PFSK-1 (cell line): ENCODE measurements around the gene NPHP4.

ENCODE experiments used
- FOXP2 ChIP-seq: optimal IDR thresholded peaks from 2 replicates; pipeline ENCODE3; 2011; ENCODE audit warnings: borderline replicate concordance, control low read depth, inconsistent platforms; ENCODE audit not compliant: insufficient read depth; ENCODE audit errors: extremely low read length, extremely low read depth
- POLR2AphosphoS5 ChIP-seq: IDR thresholded peaks from 2 replicates; pipeline ENCODE4 v1.6.1; 2012; ENCODE audit warnings: low read depth, mild to moderate bottlenecking, control low read depth, low read length, moderate library complexity
- SIN3A ChIP-seq: IDR thresholded peaks from 2 replicates; pipeline ENCODE4 v1.6.1; 2012; ENCODE audit warnings: mild to moderate bottlenecking, low read length, moderate library complexity, borderline replicate concordance; ENCODE audit not compliant: insufficient read depth
- TAF1 ChIP-seq: IDR thresholded peaks from 2 replicates; pipeline ENCODE4 v1.6.1; 2012; ENCODE audit warnings: low read length, control low read depth, borderline replicate concordance; ENCODE audit not compliant: insufficient read depth
- TF ChIP-seq, protein P1 (sequence below), 2 experiments: IDR thresholded peaks; 2 replicates each; pipeline versions ENCODE4 v1.6.1 to v1.8.0; 2011 to 2012; ENCODE audit warnings: low read depth in 2 of 2, low read length in 2 of 2, control low read depth in 1 of 2, inconsistent platforms in 1 of 2, mild to moderate bottlenecking in 1 of 2, moderate library complexity in 1 of 2; ENCODE audit not compliant: insufficient read depth in 1 of 2

DNA sequence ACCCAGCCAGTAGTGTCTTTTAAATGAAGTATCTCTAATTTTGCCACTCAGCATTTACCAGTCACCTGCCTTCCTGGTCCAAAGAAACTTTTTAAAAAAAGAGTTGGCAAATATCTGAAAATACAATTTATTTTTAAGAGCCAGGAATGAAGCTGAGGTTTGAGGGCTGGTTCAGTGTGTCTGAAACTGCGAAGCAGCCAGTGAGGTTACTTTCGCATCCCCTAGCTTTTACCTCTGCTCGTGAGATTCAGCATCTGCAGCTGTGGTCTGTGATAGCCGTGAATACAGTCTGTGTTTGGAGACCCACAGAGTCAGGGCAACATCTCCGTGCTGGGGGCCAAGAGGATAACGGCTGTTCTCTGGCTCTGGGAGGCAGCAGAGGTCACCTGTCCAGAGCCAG, 32.2 kb upstream of the NPHP4 start:
- TF ChIP-seq SIN3A = no peak
- TF ChIP-seq, protein P1, sequence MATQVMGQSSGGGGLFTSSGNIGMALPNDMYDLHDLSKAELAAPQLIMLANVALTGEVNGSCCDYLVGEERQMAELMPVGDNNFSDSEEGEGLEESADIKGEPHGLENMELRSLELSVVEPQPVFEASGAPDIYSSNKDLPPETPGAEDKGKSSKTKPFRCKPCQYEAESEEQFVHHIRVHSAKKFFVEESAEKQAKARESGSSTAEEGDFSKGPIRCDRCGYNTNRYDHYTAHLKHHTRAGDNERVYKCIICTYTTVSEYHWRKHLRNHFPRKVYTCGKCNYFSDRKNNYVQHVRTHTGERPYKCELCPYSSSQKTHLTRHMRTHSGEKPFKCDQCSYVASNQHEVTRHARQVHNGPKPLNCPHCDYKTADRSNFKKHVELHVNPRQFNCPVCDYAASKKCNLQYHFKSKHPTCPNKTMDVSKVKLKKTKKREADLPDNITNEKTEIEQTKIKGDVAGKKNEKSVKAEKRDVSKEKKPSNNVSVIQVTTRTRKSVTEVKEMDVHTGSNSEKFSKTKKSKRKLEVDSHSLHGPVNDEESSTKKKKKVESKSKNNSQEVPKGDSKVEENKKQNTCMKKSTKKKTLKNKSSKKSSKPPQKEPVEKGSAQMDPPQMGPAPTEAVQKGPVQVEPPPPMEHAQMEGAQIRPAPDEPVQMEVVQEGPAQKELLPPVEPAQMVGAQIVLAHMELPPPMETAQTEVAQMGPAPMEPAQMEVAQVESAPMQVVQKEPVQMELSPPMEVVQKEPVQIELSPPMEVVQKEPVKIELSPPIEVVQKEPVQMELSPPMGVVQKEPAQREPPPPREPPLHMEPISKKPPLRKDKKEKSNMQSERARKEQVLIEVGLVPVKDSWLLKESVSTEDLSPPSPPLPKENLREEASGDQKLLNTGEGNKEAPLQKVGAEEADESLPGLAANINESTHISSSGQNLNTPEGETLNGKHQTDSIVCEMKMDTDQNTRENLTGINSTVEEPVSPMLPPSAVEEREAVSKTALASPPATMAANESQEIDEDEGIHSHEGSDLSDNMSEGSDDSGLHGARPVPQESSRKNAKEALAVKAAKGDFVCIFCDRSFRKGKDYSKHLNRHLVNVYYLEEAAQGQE (IDR thresholded peaks at IDR 0.05; ENCODE audit: insufficient read depth in 1 of 2, low read depth in 2 of 2, low read length in 2 of 2) = no peak
- no peak for TF ChIP-seq POLR2AphosphoS5
- TF ChIP-seq TAF1 = no peak
- TF ChIP-seq FOXP2 = no peak
